WTC11 (cell line): Measurements from ENCODE around the gene P3H3.

Experiments
- ELF4 ChIP-seq: sonication (generic); formaldehyde crosslinking; IDR thresholded peaks from 2 replicates; pipeline ENCODE4 v1.8.1; 2022; ENCODE audit warnings: low read depth, mild to moderate bottlenecking, moderate library complexity, missing genetic modification reagents
- FOXJ3 ChIP-seq: sonication (generic); formaldehyde crosslinking; IDR thresholded peaks from 2 replicates; pipeline ENCODE4 v1.9.0; 2021; ENCODE audit warnings: missing genetic modification reagents, mild to moderate bottlenecking, borderline replicate concordance
- FOXK1 ChIP-seq: sonication (generic); formaldehyde crosslinking; IDR thresholded peaks from 2 replicates; pipeline ENCODE4 v1.8.0; 2022; ENCODE audit warnings: mild to moderate bottlenecking, moderate library complexity, missing genetic modification reagents
- TF ChIP-seq, protein P1 (sequence below): fragments of 200-600 bp; IDR thresholded peaks from 2 replicates; pipeline ENCODE4 v1.8.0; 2022; ENCODE audit warnings: antibody characterized with exemption

- TF ChIP-seq FOXK1 (CRISPR knock-in tag) (no peak), FOXJ3 (no peak), ELF4 (CRISPR knock-in tag) (no peak)
- TF ChIP-seq, protein P1, sequence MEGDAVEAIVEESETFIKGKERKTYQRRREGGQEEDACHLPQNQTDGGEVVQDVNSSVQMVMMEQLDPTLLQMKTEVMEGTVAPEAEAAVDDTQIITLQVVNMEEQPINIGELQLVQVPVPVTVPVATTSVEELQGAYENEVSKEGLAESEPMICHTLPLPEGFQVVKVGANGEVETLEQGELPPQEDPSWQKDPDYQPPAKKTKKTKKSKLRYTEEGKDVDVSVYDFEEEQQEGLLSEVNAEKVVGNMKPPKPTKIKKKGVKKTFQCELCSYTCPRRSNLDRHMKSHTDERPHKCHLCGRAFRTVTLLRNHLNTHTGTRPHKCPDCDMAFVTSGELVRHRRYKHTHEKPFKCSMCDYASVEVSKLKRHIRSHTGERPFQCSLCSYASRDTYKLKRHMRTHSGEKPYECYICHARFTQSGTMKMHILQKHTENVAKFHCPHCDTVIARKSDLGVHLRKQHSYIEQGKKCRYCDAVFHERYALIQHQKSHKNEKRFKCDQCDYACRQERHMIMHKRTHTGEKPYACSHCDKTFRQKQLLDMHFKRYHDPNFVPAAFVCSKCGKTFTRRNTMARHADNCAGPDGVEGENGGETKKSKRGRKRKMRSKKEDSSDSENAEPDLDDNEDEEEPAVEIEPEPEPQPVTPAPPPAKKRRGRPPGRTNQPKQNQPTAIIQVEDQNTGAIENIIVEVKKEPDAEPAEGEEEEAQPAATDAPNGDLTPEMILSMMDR: no peak
These were observed 12.1 kb downstream of the P3H3 start for GRCh38 chr12:6840330-6840729.
